ENCODE results near the gene NR1I3.

Gene NR1I3

GRCh38 chr1:161190962-161191521, 47.0 kb downstream of the NR1I3 start:
- TF ChIP-seq, protein P1, sequence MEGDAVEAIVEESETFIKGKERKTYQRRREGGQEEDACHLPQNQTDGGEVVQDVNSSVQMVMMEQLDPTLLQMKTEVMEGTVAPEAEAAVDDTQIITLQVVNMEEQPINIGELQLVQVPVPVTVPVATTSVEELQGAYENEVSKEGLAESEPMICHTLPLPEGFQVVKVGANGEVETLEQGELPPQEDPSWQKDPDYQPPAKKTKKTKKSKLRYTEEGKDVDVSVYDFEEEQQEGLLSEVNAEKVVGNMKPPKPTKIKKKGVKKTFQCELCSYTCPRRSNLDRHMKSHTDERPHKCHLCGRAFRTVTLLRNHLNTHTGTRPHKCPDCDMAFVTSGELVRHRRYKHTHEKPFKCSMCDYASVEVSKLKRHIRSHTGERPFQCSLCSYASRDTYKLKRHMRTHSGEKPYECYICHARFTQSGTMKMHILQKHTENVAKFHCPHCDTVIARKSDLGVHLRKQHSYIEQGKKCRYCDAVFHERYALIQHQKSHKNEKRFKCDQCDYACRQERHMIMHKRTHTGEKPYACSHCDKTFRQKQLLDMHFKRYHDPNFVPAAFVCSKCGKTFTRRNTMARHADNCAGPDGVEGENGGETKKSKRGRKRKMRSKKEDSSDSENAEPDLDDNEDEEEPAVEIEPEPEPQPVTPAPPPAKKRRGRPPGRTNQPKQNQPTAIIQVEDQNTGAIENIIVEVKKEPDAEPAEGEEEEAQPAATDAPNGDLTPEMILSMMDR (IDR thresholded peaks at IDR 0.05; ENCODE audit: borderline replicate concordance, control extremely low read depth, extremely low read depth, insufficient read depth, missing control alignments): no peak
- DNase-seq (ENCODE audit: low spot score): no peak
- in situ Hi-C loops (cut with MboI; ENCODE audit: low sequenced_read_pairs, unreplicated experiment): no loop called here

DNA sequence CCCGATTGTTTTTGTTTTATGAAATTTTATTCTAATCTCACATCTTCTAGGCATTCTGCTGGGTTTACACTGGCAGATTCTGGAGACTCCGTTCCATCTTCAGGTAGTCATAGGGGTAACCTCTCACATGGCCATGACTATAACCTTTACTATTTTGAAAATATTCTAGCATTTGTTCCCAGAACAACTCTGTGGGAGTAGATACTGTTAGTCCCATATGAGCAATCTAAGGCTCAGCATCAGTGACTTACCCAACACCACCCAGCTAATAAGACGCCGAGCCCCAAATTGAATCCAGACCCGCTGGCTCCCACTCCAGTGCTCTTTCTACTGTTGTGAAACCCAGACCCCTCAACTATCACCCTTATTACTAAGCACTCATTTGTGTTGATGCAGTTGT, 49.0 kb downstream of the NR1I3 start:
- TF ChIP-seq, protein P1 (IDR thresholded peaks at IDR 0.05; ENCODE audit: borderline replicate concordance, control extremely low read depth, extremely low read depth, insufficient read depth, missing control alignments): no peak
- in situ Hi-C loops (cut with MboI; ENCODE audit: low sequenced_read_pairs, unreplicated experiment): no loop called here
- no peak for DNase-seq (ENCODE audit: low spot score)

GRCh38 chr1:161188381-161188780, 49.6 kb downstream of the NR1I3 start:
- DNase-seq (ENCODE audit: low spot score): no peak
- TF ChIP-seq, protein P1 (IDR thresholded peaks at IDR 0.05; ENCODE audit: borderline replicate concordance, control extremely low read depth, extremely low read depth, insufficient read depth, missing control alignments): no peak
- in situ Hi-C loops (cut with MboI; ENCODE audit: low sequenced_read_pairs, unreplicated experiment): no loop called here

GRCh38 chr1:161187311-161187710, 50.7 kb downstream of the NR1I3 start:
- in situ Hi-C loops (cut with MboI; ENCODE audit: low sequenced_read_pairs, unreplicated experiment): no loop called here
- TF ChIP-seq, protein P1 (IDR thresholded peaks at IDR 0.05; ENCODE audit: borderline replicate concordance, control extremely low read depth, extremely low read depth, insufficient read depth, missing control alignments): no peak
- DNase-seq (ENCODE audit: low spot score): no peak

DNA sequence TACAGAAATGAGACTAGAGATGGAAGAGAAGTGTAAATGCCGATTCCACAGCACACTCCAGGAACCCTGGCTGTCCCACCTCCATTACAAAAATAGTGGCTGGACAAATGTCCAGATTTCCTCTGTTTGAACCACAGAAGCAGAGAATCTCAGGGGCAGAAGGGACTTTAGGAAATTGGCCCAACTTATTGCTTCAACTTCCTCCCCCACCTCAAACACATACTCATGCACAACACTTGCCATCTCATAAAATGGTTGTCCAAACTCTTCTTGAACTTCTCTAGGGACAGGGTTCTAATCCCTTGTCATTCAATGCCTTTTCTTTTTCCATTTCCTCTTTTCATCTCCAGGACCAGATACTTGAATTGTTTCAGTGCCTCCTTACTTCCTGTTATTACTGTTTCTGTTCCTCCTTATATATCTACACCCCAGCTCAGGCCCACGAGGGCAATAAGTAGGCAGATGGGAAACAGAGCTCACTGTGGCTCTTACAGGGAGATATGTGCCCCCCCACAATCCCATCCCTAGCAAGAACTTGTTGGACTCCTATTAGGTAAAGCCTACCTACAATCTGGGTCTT, 52.2 kb downstream of the NR1I3 start:
- TF ChIP-seq, protein P1 (IDR thresholded peaks at IDR 0.05; ENCODE audit: borderline replicate concordance, control extremely low read depth, extremely low read depth, insufficient read depth, missing control alignments): no peak
- DNase-seq (ENCODE audit: low spot score): no peak
- in situ Hi-C loops (cut with MboI; ENCODE audit: low sequenced_read_pairs, unreplicated experiment): no loop called here

GRCh38 chr1:161185282-161185682, 52.7 kb downstream of the NR1I3 start:
- in situ Hi-C loops (cut with MboI; ENCODE audit: low sequenced_read_pairs, unreplicated experiment): no loop called here
- TF ChIP-seq, protein P1 (IDR thresholded peaks at IDR 0.05; ENCODE audit: borderline replicate concordance, control extremely low read depth, extremely low read depth, insufficient read depth, missing control alignments): no peak
- DNase-seq (ENCODE audit: low spot score): peak; percentile 85

Data from GM13976 (cell line).